Body of pancreas (tissue), 4 donors: ENCODE results near the gene CCDC127. TPM values are rescaled to one million over a fixed set of nuclear protein-coding genes. Genes with fewer than 3 reads are reported as not detected.

Experiments
- ATAC-seq: fragments of 150-250 bp; one replicate; pipeline ENCODE4 v1.9.1; 2016
- DNase-seq, 4 donors: peaks; one replicate each; pipeline ENCODE4 v3.0.0-alpha.2; 2019
- H3K27ac ChIP-seq, 4 donors: fragments of 200-600 bp; sonication (generic); 1 replicate in 3 of 4; 2 replicates in 1 of 4; pipeline versions ENCODE4 v1.5.1 to v1.6.1; 2016 to 2019; ENCODE audit warnings: mild to moderate bottlenecking in 1 of 4, mixed read lengths in 1 of 4, moderate library complexity in 1 of 4
- H3K27me3 ChIP-seq, 2 donors: fragments of 200-600 bp; sonication (generic); one replicate each; pipeline ENCODE4 v1.6.0; 2016; ENCODE audit warnings: mild to moderate bottlenecking in 1 of 2
- H3K36me3 ChIP-seq, 2 donors: fragments of 200-600 bp; sonication (generic); replicated peaks in 1 of 2; 2 replicates each; pipeline ENCODE4 v1.5.1; 2016; ENCODE audit warnings: low read depth in 2 of 2; ENCODE audit not compliant: insufficient read depth in 1 of 2
- H3K4me1 ChIP-seq: fragments of 200-600 bp; sonication (generic); one replicate; pipeline ENCODE4 v1.6.0; 2016
- H3K4me3 ChIP-seq, 2 donors: fragments of 200-600 bp; sonication (generic); 1 replicate in 1 of 2; 2 replicates in 1 of 2; pipeline ENCODE4 v1.5.1; 2016 to 2019
- H3K9me3 ChIP-seq, 3 donors: fragments of 200-600 bp; sonication (generic); 1 replicate in 2 of 3; 2 replicates in 1 of 3; pipeline ENCODE4 v1.5.1; 2016
- CTCF ChIP-seq, 7 experiments: fragments of 450-650 bp in 4 of 7; fragments of 200-600 bp in 3 of 7; sonication (generic) in 3 of 7; IDR thresholded peaks; one replicate each; pipeline ENCODE4 v1.5.1; 2016 to 2019; ENCODE audit warnings: antibody characterized with exemption in 7 of 7
- POLR2A ChIP-seq, 3 donors: fragments of 450-650 bp; IDR thresholded peaks; one replicate each; pipeline ENCODE4 v1.6.1; 2016; ENCODE audit warnings: antibody characterized with exemption in 3 of 3, mild to moderate bottlenecking in 2 of 3
- WGBS, 2 donors: methylation state at CpG; one replicate each; pipeline ENCODE4 v1.1.5; 2017; 5-methylcytosine and 5-hydroxymethylcytosine counted together
- intact Hi-C: fragments of 100-400 bp; cut with DNase I; formaldehyde crosslinking; loops from one replicate; pipeline ENCODE4 v1.15.1; 2023
- total RNA-seq, 2 donors: library from RNA; depleted of rRNA; stranded (reverse); fragments of >200 nt; gene quantifications; one replicate each; pipeline ENCODE4 v1.1.0, GENCODE V29; 2016

The CCDC127 gene
- total RNA-seq, 2 donors from 2014 or later = 3.9 to 4.0 TPM

GRCh38 chr5:178110-178509 lies 39.8 kb downstream of the CCDC127 start:
- WGBS, 2 donors = 56 to 65% methylated on average over 5 of the region's 5 CpGs
- H3K27me3 ChIP-seq = no peaks in the 10 kb centered on the region
- intact Hi-C loops = no loop called here
- DNase-seq (no peak), ATAC-seq (no peak)
- H3K4me1 ChIP-seq = no peaks in the 10 kb centered on the region
- H3K36me3 ChIP-seq = no peaks in the 10 kb centered on the region
- no peaks in the 10 kb centered on the region for H3K9me3 ChIP-seq
- H3K4me3 ChIP-seq = no peak overlapping the region
- no peak for TF ChIP-seq POLR2A (IDR thresholded peaks at IDR 0.05)
- no peak for TF ChIP-seq CTCF (IDR thresholded peaks at IDR 0.05)
- H3K27ac ChIP-seq = no peak overlapping the region

- Histone ChIP-seq H3K4me1 (no peaks in the 10 kb centered on the region), H3K9me3 (no peaks in the 10 kb centered on the region), H3K4me3 (no peak overlapping the region), H3K27me3 (no peaks in the 10 kb centered on the region), H3K27ac (no peak overlapping the region), H3K36me3 (no peaks in the 10 kb centered on the region)
- 76 to 81% methylated on average over 10 to 11 of the region's 11 CpGs for WGBS, 2 donors
- ATAC-seq = no peak
- no peak for TF ChIP-seq POLR2A (IDR thresholded peaks at IDR 0.05)
- no peak for TF ChIP-seq CTCF (IDR thresholded peaks at IDR 0.05)
- intact Hi-C loops = no loop called here
- DNase-seq = no peak
Observed at GRCh38 chr5:176296-176823, 41.6 kb downstream of the CCDC127 start.

- H3K4me3 ChIP-seq = no peak overlapping the region
- H3K36me3 ChIP-seq = no peaks in the 10 kb centered on the region
- no peaks in the 10 kb centered on the region for H3K4me1 ChIP-seq
- no peaks in the 10 kb centered on the region for H3K9me3 ChIP-seq
- no peak overlapping the region for H3K27ac ChIP-seq
- H3K27me3 ChIP-seq = no peaks in the 10 kb centered on the region
- ATAC-seq (no peak), DNase-seq (no peak)
- TF ChIP-seq POLR2A (IDR thresholded peaks at IDR 0.05) (no peak), CTCF (IDR thresholded peaks at IDR 0.05) (no peak)
- WGBS, 2 donors = 78 to 80% methylated on average over 13 to 16 of the region's 16 CpGs
- intact Hi-C loops = no loop called here
Observed at GRCh38 chr5:174876-175465, 43.0 kb downstream of the CCDC127 start.

GRCh38 chr5:174291-174600 lies 43.7 kb downstream of the CCDC127 start:
- 67 to 78% methylated on average over 4 to 5 of the region's 5 CpGs for WGBS, 2 donors
- Histone ChIP-seq H3K27ac (no peak overlapping the region), H3K9me3 (no peaks in the 10 kb centered on the region), H3K4me3 (no peak overlapping the region), H3K27me3 (no peaks in the 10 kb centered on the region), H3K36me3 (no peaks in the 10 kb centered on the region), H3K4me1 (no peaks in the 10 kb centered on the region)
- intact Hi-C loops = no loop called here
- no peak for ATAC-seq
- no peak for DNase-seq
- TF ChIP-seq POLR2A (IDR thresholded peaks at IDR 0.05) = no peak
- no peak for TF ChIP-seq CTCF (IDR thresholded peaks at IDR 0.05)
